GM19468 (cell line): ENCODE results near the gene SLC31A2.
"Not testable (repeated sequence)": the region's sequence is repeated elsewhere in the genome, so short reads cannot be mapped to it uniquely, and the experiment has no call there.

Experiments used
- ATAC-seq: cut with Tn5 transposase; IDR thresholded peaks from one replicate; pipeline ENCODE4 v1.9.1; 2021; ENCODE audit warnings: mild to moderate bottlenecking, moderate library complexity, moderate number of reproducible peaks; ENCODE audit not compliant: unreplicated experiment; ENCODE audit errors: extremely low read depth

Gene SLC31A2, protein sequence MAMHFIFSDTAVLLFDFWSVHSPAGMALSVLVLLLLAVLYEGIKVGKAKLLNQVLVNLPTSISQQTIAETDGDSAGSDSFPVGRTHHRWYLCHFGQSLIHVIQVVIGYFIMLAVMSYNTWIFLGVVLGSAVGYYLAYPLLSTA

DNA sequence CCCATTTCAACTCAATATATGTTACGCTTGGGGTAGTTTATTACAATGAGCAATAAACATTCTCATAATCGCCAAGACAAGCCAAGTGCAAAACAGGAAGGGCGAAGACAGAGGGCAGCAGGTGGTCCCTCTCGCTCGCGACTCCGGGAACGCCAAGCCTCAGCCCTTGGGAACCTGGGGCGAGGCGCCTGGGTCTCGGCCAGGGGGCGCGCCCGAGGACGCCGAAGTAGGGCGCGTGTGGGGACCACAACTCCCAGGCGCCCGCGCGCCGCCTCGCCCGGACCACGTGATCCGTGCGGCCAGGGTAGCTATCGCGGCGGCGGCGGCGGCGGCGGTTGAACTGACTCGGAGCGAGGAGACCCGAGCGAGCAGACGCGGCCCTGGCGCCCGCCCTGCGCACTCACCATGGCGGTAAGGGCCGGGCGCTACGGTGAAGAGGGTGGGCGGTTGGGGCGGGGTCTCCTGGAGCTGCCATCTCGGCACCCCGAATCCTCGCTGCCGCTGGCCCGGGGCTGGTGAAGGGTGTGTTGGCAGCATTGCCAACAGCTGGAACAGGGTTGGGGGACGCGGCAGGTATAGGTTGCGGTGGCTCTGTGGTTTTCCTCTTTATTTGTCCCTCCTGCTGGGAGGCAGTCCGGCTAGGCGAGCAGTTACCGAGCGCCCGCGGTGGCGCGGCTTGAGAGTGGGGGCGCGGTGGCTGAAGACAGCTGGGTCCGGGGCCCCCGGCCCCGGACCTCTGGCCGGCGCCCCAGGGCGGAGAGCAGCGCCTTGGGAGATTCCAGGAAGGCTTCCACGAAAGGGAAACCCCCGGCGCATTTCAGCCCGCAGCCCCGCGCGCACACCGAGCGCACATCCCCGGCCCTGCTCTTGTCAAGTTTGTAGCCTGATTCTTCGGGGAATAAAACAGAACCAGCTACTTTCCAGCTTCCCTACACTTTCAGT is at the start of gene SLC31A2:
Gene SLC31A2, plus strand, starts transcription at position 338 of the 942 bp plus-strand sequence. Its CDS starts 68 bp downstream, at position 406.
- peak; percentile 88 for ATAC-seq

DNA sequence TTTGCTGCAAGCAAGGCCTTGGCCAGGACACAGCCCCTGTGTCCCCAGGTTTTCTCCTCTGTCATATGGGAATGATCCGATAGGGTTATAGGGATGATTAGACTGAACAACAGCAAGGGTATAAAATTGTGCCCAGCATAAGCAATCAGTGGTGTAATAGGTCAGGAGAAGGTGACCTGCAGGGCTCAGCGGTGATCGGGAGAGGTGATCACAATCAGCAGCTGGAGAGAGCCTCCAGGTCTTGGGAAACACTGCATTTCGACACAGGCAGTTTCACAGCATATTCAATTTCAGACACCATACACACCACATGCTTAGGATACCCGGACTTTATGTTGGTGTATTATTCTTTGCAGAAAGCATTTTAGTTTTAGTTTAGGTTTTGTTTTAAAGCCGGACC is 45.5 kb upstream of the SLC31A2 start:
- ATAC-seq, result not testable (repeated sequence)

DNA sequence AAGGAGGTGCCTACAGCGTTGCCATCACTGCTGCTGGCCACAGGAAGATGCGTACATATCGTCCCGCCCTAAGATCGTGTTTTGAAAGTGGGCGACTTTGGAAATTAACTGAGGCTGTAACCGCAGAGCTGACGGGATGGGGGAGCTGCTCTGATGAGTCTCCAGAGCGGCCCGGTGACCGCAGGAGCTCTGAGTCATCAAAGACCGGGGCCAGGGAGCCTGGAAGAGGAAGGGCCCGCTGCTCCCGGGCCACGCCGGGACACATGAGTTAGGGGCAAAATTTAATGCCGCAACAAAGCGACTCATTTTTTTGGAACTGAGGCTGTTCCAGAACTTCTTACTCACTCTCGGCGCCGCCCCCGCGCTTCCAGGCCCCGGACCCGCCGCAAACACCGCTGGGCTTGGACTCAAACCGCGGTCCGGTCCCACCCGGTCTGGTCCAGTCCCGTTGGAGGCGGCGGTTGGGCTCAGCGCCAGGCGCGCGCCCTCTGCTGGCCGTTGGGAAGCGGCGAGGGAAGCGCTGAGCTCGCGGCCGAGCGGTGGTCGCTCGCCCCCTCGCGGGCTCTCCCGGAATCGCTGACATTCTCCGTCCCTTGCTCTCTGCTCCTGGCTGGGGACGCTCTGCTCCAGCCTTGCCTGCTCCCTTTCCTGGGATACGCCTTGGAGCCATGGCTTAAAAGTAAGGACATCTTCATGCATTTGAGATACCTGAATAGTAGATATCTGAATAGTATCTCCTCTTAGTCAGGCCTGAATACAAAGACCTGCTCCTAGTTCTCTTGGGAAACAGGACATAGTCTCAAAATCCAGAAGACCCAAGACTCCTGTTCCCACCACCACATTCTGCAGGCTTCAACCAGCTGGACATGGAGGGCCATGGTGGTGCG is 39.5 kb upstream of the SLC31A2 start:
- peak; percentile 52 for ATAC-seq

DNA sequence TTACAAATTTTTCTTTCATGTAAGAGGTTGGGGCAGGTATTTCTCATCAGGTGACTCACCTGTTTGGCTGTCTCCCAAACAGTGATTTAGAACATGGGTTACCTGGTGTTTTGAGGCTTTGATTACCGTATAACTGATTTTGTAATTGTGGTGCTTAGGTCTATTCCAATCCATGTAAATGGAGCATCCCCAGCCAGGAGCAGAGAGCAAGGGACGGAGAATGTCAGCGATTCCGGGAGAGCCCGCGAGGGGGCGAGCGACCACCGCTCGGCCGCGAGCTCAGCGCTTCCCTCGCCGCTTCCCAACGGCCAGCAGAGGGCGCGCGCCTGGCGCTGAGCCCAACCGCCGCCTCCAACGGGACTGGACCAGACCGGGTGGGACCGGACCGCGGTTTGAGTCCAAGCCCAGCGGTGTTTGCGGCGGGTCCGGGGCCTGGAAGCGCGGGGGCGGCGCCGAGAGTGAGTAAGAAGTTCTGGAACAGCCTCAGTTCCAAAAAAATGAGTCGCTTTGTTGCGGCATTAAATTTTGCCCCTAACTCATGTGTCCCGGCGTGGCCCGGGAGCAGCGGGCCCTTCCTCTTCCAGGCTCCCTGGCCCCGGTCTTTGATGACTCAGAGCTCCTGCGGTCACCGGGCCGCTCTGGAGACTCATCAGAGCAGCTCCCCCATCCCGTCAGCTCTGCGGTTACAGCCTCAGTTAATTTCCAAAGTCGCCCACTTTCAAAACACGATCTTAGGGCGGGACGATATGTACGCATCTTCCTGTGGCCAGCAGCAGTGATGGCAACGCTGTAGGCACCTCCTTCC is 37.9 kb upstream of the SLC31A2 start:
- ATAC-seq, result not testable (repeated sequence)

DNA sequence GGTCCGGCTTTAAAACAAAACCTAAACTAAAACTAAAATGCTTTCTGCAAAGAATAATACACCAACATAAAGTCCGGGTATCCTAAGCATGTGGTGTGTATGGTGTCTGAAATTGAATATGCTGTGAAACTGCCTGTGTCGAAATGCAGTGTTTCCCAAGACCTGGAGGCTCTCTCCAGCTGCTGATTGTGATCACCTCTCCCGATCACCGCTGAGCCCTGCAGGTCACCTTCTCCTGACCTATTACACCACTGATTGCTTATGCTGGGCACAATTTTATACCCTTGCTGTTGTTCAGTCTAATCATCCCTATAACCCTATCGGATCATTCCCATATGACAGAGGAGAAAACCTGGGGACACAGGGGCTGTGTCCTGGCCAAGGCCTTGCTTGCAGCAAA is 32.0 kb upstream of the SLC31A2 start:
- not testable (repeated sequence) for ATAC-seq

DNA sequence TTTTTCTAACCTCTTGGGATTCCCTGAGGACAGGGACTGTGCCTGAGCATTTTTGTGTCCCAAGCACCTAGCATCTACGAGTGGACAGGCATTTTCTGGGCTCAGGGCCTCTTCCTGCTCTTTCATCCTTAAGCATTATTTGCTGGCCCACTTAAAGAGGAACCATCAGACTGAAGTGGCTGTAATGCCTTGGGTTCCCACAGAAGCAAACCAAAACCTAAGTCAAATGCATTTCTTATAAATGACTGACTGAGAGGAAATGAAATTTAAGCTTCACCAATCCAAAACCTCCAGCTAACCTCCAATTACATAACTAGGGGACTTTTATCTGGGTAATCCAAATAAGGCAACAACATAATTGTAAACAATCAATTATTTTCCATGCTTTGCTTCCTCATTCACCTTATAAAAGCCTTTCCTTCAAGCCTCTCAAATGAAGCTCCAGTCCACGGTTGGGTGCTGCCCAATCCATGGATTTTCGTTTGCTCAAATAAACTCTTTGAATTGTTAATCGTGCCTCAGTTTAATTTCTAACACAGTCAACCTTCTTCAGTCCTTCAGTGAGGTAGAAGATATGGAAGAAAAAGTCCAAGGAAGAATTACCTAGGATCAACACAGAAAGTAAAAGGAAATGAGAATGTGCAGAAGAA is 25.3 kb upstream of the SLC31A2 start:
- ATAC-seq, result no peak

DNA sequence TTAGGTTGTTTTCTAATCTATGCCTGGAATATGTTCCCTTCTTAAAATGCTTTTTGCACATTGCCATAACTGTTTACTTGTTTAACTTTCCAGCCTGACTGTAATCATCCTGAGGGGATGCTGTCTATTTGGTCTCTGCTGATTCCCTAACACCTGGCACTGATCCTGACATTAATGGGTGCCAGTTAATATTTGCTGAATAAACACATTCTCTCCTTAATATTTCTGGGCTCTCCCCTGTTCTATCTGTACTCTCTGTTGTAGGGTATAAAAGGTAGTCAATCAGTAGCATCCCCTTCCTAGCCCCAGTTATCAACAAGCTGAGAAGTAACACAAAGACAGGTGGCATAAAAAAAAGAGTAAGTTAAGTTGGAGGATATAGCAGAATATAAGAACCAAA is 21.3 kb upstream of the SLC31A2 start:
- ATAC-seq, result no peak

DNA sequence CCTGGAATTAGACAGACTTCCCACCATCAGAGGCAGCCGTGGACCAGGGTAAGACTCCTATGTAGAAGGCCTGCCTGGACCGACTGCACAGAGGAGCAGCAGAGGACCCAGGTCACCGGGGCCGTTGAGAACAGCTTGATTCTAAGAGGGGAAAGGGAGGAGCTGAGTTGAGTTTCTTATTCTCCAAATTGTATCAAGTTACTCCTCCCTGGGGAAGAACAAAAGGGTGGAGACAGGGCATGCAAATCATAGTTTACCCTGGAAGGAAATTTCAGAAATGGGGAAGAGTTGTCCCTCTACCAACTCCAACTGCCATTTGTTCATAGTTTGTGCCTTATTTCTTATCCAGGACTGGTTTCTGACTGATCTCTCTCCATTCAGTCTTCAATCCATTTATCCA is 20.9 kb upstream of the SLC31A2 start:
- ATAC-seq, result no peak

DNA sequence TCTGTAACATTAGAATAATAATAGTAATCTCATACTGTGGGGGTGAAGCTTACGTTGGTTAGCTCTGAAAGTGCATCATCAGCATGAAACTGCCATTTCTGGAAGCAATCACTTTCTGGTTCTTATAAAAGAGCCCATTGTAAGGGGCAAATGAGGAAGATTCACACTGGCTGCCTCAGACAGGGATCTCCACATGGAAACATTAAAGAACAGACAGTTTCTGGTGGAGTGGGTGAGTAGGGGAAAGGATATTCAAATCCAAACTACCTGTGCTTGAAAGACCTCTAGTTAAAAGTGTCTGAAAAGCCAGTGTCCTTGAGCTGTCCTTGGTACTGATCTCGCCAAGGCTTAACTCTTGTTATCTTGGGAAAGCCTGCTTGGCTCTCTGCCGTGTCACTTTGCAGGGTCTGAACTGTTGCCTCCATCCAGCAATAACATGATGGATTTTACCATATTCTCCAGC is 19.1 kb upstream of the SLC31A2 start:
- ATAC-seq, result no peak

DNA sequence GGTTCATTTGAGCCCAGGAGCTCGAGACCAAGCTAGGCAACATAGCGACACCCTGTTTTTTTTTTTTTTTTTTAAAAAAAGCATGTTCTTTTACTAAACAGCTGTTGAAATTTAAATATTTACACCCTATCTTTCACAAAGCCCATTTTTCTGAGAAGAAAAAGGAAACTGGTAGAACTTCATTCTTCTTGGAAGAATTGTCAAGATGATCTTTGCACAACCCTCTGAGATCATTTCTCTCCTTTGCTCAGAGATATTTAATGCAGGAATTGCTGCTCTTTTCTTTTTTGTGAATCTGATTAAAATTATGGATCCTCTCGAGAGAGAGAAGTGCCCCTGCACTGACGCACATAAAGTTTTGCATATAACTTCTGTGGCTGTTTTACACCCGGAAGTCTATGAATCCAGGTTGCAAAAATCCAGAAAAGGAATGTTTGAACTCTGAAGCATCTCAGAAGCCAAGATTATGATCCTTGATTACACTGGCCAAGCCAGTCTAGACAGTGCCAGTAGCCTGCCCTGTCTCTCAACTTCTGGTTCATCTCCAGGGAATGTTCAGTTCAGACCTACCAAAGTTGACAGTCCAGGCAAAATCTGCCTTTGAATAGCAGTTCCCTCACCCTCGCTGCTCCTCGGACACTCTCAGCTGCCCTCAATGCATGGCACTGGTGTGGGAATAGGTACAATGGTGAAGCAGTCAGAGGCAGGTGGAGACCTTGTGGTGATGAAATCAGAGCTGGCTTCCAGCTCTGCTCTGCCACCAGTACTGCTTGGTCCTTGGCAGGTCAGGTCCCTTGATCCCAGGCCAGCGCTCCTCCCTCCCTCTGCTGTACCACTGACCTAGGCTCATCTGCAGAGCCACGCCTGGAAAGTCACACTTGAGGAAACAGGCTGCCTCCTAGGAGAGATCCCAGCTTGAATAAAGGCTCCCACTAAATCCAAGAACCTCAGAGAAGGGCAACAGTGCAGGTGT is 13.3 kb upstream of the SLC31A2 start:
- no peak for ATAC-seq

DNA sequence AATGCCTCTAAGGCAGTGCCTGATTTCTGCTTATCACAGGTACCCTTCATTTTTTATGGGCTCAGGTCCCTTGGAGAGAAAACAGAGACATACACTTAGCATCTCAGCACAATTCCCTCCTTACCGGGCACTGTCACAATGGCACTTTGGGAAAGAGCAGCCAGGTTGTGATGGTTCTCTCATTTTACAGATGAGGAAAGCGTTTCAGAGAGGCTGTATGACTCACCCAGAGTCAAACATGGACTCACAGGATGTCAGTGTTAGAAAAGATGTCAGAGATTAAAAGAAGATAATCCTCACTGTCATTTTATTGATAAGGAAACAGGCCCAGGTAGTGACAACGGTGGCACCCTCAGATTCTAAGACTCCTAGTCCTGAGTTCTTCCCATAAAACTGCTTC is 12.0 kb upstream of the SLC31A2 start:
- no peak for ATAC-seq

DNA sequence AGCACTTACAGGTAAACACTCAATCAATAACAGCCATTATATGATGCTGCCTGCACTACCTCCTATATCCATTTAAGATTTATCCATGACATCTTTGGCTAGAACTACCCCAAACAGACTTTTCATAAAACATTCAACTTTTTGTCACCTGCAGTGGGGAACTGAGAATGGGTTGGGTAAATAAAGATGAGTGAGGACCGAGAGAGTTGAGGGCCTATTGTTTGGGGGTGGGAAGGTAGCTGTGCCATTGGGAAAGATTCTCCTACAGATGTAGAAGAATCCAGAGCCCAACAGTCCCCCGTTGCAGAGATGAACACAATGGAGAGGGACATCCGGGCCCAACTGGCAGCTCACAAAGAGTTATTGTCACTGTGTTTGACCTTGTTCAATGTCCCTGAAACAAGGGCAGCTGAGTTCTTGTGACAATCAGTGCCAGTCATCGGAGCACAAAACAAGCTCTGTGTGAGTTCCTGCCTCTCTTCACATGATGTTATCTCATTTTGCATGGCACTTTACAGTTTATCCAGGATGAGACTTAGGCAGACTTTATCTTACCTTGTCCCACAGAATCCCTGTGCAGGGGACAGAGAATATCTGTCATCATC is 11.5 kb upstream of the SLC31A2 start:
- ATAC-seq, result no peak

DNA sequence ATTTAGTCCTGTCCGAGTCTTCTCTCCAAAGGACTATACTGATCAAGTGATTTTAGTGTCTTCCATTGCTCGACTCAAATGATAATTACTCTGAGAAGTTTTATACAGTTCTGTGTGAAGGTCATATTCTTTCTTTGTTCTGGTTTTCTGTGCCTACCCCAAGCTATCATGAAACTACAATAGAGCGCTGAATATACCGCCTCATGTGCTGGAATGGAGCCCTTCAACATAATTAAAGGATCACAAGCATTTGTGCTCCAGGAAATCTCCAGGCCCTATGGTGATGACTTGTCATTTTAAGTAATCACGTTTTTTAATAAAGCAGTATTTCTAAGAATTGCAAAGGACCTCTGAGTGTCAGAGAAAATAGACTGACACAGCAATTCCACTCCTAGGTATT is 10.9 kb upstream of the SLC31A2 start:
- no peak for ATAC-seq

DNA sequence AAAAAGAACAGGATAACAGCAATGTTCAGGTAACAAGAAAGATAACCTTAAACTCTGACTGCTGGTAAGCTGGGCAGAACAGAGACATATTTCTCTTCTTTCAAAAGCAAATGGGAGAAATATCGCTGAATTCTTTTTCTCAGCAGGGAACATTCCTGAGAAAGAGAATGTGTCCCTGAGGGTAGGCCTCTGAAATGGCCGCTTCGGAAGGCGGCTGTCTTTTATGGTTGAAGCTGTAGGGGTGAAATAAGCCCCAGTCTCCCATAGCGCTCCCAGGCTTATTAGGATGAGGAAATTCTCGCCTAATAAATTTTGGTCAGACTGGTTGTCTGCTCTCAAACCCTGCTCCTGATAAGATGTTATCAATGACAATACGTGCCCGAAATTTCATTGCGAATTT is 9.9 kb upstream of the SLC31A2 start:
- ATAC-seq, result not testable (repeated sequence)

DNA sequence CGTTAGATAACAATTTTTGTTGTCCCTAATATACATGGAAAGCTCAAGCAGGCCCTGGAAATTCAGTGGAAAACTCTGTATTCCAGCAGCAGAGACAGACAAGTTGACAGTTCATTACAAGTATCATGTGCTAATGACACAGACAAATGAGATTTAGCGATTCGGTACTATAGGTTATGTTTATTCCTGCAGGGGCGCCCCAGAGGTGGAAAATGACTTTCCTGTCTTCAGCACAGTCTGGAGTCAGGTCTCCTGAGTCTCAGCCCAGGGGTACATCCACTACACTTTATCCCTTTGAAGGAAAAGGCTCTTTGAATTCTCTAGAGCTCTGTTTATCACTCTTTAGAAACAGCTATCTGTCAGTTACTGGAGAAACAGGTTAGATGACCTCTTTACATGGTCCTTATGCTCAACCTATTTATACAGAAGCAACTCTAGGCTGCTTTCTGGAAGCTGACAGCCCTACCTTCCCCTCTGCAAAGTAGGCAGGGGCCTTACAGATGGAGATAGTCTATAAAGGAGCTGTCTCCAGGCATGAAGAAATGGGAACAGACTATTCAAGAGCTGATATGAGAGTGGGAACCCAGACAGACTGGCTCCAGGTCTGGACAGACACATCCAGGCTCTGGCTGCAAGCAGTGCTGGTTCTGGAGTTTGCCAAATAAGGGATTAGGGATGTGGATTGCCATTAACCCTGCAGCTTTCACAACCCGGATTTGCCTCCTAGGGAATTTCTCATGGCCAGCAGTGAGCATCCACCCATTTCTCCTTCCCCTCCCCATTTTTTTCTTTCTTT is 7.2 kb upstream of the SLC31A2 start:
- ATAC-seq, result no peak

DNA sequence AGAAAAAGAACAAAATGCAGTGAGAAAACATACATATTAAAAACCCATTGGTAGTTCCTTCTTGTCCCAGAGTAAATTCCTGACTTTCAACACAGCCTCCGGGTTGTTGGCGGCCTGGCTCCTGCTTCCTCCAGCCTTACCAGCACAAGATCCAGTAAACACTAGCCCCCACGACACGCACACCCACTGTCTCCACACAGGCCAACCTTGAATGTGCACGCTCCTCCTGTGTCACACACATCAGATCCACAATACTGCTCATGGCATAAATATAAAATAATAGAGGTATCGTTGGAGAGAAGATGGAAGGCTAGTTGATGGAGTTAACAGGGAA is 2.5 kb upstream of the SLC31A2 start:
- ATAC-seq, result no peak
